T1000 (cell line): ENCODE measurements around the gene PACSIN1.

ENCODE experiments used
- DNase-seq: peaks from one replicate; lab custom pipeline; 2025; ENCODE audit warnings: mixed read lengths; lab: John Stamatoyannopoulos, UW

PACSIN1 gene

DNA sequence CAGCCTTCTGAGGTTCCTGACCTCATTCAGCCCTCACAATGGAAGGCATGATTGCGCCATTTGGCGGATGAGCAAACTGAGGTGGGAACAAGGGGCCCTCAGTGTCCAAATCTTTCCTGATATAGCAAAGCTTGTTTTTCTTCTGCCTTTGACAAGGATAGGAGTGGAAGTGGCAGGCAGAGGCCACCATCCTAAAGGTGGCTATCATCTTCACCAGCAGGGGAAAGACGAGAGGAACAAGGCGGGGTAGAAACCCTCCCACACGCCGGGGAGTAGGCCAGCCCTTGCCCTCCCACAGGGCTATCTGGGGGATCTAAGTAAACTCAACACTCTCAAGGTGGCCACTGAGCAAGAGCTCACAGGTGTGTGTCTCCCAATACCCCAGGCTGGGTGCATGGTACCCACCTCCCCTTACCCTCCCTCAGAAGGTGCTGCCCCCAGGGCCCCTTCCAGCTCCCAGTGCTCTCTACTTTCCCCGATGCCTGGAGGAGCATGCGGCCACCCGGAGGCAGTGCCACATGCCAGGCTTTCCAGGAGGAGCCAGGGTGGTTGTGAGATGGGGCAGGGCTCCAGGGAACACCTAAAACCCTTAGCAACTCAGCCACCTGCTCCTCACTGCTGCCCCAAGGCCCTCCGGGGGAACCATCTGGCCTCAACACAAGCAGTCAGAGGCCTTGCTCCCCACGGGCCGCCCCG, 79.0 kb downstream of the PACSIN1 start:
- no peak for DNase-seq

DNA sequence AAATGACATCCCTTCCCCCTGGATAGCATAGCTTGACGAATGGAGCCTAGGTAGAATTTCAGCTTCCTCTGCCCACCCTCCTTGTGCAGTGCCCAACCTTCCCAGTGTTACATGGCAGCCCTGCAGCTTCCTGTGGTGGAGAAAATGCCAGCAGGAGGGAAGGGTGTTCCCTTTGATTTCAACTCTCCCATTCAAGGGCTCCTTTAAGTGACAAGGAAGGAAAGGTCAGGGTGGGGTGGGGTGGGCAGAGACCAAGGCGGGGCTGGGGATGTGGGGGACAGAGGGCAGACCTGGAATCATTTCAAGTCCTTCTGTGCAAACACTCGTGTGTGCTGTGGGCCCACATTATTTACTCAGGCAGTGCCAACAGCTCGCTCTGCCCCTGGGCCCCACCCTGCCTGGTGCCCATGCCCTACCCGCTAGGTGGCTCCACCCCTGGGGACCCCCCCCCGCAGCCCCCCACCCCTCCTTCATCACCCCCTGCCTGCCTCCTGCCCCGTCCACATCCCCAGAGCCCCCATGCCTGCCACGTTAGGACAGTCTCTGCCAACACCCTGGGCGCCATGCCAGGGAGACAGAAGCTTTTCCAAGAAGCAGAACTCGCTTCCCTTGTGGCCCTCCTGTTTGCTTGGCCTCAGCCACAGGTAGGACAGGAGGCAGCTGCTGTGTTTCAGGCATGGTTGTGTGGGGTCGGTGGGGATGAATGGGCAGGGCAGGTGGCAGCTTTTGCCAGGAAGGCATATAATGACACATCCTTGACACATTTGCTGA, 80.9 kb downstream of the PACSIN1 start:
- DNase-seq = no peak

DNA sequence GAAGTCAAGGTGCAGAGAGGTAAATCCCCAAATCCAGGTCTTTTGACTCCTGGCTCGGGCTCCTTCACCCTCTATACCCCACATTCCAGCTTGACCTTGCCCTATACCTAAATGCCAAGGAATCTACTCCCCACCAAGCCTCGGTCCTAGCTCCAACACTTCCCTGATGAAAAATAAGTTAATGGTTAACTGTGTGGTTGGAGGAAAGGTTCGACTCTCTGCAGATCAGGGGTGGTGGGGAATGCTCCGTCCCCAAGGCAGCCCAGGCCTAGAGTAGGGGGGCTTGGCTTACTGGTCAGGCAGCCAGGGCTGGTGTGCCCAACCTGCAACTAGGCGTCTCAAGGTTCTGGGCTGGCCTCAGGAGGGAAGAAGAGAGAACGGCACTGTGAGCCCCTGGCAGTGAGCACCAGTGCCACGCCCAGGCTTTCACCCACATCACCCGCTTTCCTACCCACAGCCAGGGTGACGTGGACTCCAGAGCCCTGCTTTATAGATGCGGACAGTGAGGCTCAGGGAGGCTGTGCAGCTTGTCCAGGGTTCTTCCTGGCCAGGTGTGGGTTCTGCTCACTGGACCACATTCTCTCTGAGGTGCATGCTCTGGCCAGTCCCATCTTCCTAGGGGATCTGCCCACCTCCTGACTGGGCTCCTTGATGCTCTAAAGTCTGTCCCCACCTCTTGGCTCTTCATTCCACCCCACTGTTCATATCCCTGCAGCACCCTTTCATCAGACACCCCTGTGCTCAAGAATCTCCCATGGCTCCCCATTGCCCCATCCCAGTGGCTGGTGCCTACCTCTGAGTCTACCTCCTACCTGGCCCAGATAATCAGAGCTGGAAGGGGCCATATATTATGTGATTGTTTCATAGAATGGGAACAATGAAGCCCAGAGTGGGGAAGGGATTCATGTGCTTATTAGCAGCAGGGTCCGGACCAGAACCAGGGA, 82.1 kb downstream of the PACSIN1 start:
- DNase-seq = no peak

- no peak for DNase-seq
Measured at GRCh38 chr6:34549026-34549803, 83.3 kb downstream of the PACSIN1 start.

GRCh38 chr6:34549804-34550202, 83.9 kb downstream of the PACSIN1 start:
- DNase-seq = no peak

GRCh38 chr6:34551720-34552119, 85.8 kb downstream of the PACSIN1 start:
- no peak for DNase-seq

GRCh38 chr6:34552620-34553019, 86.7 kb downstream of the PACSIN1 start:
- no peak for DNase-seq

DNA sequence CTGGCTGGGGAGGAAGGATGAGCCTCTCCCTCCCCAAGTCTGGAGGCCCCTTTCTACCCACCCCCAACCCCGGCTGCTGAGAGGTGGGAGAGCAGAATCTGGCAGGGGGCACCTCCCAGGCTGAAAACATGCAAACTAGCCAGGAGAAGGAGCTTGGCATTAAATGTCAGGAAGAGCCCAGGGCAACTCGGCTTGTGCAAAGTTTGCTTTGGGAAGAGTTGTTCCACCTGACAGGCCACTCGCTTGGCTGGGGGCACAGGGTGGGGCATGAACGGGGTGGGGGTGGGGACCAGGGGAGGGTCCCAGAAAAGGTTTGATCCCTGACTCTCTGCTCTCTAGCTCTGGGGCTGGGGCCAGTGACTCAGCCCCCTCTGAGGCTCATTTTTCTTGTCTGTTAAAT, 87.3 kb downstream of the PACSIN1 start:
- DNase-seq = no peak

DNA sequence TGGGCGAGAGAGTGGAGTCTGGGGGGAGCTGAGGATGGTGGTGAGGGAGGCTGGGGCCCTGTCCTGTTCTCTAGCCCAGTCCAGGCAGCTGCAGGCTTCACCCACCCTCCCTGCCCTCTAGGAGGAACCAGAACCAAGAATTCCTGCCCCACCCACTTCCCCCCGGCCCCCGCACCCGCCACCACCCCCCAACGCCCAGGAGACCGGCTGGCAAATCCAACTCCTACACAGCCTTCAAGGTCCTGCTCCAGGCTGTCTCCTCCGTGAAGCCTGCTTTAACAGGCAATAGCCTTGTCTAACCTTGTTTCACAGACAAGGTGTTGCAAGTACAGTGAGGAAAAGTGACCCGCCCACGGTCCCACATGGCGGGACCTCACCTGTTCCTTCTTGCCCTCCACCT, 87.9 kb downstream of the PACSIN1 start:
- no peak for DNase-seq

DNA sequence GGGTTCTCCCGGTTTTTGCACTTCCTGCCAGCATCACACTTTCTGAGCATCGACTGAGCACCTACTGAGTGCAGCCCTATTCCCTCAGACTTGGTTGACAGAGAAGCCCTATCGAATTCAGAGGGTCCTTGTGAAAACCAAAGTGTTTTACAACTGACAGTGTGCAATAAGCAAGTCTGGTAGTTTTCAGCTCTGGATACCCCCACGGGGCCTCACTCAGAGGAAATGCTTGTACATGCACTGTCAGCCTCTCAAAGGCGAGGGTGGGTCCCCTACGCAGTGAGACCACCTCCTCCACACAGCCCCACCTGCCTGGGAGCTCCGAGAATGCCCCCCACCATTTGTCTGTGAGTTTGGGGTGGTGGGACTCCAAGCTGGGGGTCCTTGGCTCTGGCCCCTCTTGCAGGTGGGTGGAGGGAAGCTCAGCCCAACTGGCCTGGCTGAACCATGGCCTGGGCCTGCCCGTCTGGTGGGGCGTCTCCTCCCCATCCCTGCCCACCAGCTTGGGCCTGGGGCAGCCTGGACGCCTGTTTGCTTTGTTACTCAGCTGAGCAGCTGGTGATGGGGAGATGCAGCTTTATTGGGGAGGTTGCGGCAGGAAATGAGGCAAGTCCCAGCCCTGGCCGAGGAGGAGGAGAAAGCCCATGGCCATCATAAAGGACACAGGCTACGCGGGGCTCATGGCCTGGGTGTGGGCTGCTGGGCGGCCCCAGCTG, 88.6 kb downstream of the PACSIN1 start:
- DNase-seq = no peak

- DNase-seq = no peak
Measured at GRCh38 chr6:34555007-34555322, 89.1 kb downstream of the PACSIN1 start.

- no peak for DNase-seq
Measured at GRCh38 chr6:34555328-34555727, 89.5 kb downstream of the PACSIN1 start.

GRCh38 chr6:34556031-34556471, 90.2 kb downstream of the PACSIN1 start, which contains the start of gene SPDEF:
SPDEF (minus strand) TSS chr6:34556329; CDS start chr6:34544455, 11,874 bp downstream.
- no peak for DNase-seq

DNA sequence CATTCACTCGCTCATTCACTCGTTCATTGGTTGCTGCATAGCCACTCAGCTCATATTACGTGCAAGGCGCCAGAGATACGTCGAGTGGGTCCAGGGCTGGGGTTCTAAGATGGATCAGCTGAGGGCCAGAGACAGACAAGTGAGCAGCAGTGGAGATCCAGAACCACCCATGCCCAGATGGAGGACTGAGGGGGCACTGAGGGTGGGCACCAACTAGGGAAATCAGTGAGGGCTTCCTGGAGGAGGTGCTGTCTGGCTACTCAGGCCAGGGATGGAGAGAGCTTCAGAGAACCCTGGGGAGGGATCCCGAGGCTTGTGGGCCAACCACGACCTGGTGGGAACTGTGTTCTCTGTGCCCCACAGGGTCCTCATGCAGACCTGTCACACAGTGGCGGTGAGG, 90.6 kb downstream of the PACSIN1 start:
- DNase-seq = no peak

DNA sequence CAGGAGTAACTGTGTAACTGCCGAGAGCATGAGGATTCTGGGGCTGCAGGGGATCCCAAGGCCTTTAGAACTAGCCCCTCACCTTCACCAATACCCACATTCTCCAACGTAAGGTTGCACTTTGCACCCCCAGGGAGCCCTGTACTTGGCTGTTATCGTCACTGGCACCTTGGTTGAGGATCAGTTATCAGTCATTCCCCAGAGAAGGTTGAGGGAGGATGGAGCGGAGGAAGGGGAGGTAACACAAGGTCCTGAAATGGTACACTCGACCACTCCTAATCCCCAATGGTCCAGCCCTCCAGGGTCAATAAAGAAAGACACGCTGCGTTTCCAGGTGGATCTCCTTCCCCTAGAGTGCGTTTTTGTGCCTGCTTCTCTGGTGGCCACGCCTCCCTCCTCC, 91.4 kb downstream of the PACSIN1 start:
- no peak for DNase-seq

GRCh38 chr6:34558172-34558714, 92.4 kb downstream of the PACSIN1 start:
- DNase-seq = no peak

GRCh38 chr6:34559651-34560365, 93.9 kb downstream of the PACSIN1 start:
- no peak for DNase-seq

DNA sequence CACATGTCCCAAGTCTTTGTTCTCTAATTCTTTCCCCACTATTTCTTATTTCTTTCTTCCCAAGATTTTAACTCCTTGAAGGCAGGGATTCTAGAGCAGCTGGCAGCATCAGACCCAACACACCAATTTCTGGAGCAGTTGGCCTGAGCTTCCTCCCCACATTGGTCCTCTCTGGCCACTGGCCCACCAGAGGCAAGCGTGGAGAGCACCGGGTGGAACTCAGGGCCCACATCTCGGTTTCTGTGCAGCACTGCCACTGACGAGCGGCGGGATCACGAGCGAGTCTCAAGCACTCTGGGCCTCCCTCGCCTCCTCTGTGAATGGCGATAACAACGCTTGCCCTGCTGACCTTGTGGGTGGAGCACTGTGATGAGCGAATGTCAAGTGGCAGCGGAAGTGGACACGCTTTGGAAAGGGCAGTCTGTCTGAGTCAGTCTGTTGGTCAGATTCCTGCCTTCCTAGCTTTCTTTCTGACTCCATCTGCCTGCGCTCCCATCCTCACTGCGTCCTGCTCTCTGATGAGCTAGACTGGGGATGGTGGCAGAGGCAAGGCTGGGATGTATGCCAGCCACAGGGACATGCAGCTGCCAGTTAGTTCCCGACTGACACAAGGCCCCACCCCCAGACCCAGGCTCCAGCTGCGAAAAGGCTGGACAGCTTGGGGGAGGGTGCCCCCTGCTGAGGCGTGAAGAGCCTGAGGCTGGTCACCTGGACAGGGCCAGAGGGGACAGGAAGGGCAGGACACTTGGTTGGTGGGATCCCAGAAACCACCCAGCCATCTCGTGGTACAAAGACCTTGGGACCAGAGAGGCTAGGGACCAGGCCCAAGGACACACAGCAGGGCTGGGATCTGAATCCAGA, 94.7 kb downstream of the PACSIN1 start:
- no peak for DNase-seq

DNA sequence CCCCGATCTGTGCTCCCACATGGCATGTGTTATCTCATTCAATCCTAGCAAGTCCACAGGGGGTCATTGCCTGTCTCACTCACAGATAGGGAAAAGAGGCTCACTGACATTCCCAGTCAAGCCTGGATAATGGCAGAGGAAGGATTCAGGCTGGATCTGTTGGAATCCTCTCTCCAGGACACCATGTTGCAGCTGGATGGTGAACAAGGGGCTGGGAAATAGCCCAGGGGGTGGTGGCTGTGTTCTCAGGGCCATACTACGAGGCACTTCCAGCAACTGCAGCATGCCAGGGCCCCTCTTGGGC, 95.3 kb downstream of the PACSIN1 start:
- no peak for DNase-seq
